Measurements from ENCODE around the gene C10orf105. TPM values are rescaled to one million over a fixed set of nuclear protein-coding genes. Genes with fewer than 3 reads are reported as not detected.

The C10orf105 gene
- total RNA-seq, 3 donors from 2014 or later (not counting 1 experiment from before 2014, with no cell fraction given): 0.14 to 0.52 (median 0.40) TPM

GRCh38 chr10:71745664-71746250, 26.2 kb upstream of the C10orf105 start:
- no peaks in the 10 kb centered on the region for H3K9me3 ChIP-seq (ENCODE audit: control insufficient read depth, insufficient read depth, low read length)
- DNase-seq (no peak), ATAC-seq (no peak)
- Mint-ChIP-seq H3K4me3 (peak overlapping the region; percentile 4), H3K27me3 (ENCODE audit: low read depth in 2 of 2) (no peaks in the 10 kb centered on the region), H3K36me3 (no peaks in the 10 kb centered on the region), H3K27ac (peak overlapping the region; percentile 96), H3K4me1 (peaks cover 86 to 97% of the 10 kb centered on the region in 2 donors), H3K9me3 (no peaks in the 10 kb centered on the region)
- TF ChIP-seq CTCF (IDR thresholded peaks at IDR 0.05): no peak
- 93% methylated on average over 2 of the region's 2 CpGs for WGBS (ENCODE audit: insufficient coverage)
- intact Hi-C loops (cut with micrococcal nuclease): no loop called here
- H3K4me3 ChIP-seq (ENCODE audit: low read length): no peak overlapping the region
- peaks cover 99% of the 10 kb centered on the region for H3K4me1 ChIP-seq (ENCODE audit: control insufficient read depth, insufficient read depth, low read length)
- H3K27me3 ChIP-seq (ENCODE audit: control insufficient read depth, insufficient read depth, low read length): no peaks in the 10 kb centered on the region
- H3K27ac ChIP-seq (ENCODE audit: low read length): peak overlapping the region; percentile 81
- H3K36me3 ChIP-seq (ENCODE audit: control insufficient read depth, insufficient read depth, low read length): peaks cover 12% of the 10 kb centered on the region

- TF ChIP-seq CTCF (IDR thresholded peaks at IDR 0.05): no peak
- Mint-ChIP-seq H3K27me3 (ENCODE audit: low read depth in 2 of 2) (no peaks in the 10 kb centered on the region), H3K4me3 (no peak overlapping the region), H3K9me3 (no peaks in the 10 kb centered on the region), H3K4me1 (peaks cover 86 to 97% of the 10 kb centered on the region in 2 donors), H3K36me3 (no peaks in the 10 kb centered on the region), H3K27ac (peak overlapping the region; percentile 96)
- ATAC-seq (no peak), DNase-seq (no peak)
- whole genome bisulfite sequencing (ENCODE audit: insufficient coverage): 94% methylated on average over 6 of the region's 8 CpGs
- intact Hi-C loops (cut with micrococcal nuclease): loop anchor here (5.0 kb wide), 1 partner anchor 48 kb away; no protein-coding TSS in a partner anchor
- Histone ChIP-seq H3K9me3 (ENCODE audit: control insufficient read depth, insufficient read depth, low read length) (no peaks in the 10 kb centered on the region), H3K4me1 (ENCODE audit: control insufficient read depth, insufficient read depth, low read length) (peaks cover 99% of the 10 kb centered on the region), H3K4me3 (ENCODE audit: low read length) (no peak overlapping the region), H3K27me3 (ENCODE audit: control insufficient read depth, insufficient read depth, low read length) (no peaks in the 10 kb centered on the region), H3K27ac (ENCODE audit: low read length) (peak overlapping the region; percentile 81), H3K36me3 (ENCODE audit: control insufficient read depth, insufficient read depth, low read length) (peaks cover 6% of the 10 kb centered on the region)
These were observed 25.5 kb upstream of the C10orf105 start for GRCh38 chr10:71744897-71745663.

GRCh38 chr10:71743866-71744265, 24.3 kb upstream of the C10orf105 start:
- H3K27ac Mint-ChIP-seq: no peak overlapping the region
- no peaks in the 10 kb centered on the region for H3K36me3 Mint-ChIP-seq
- H3K4me1 Mint-ChIP-seq: peaks cover 81 to 94% of the 10 kb centered on the region in 2 donors
- H3K27me3 Mint-ChIP-seq (ENCODE audit: low read depth in 2 of 2): no peaks in the 10 kb centered on the region
- peak overlapping the region; percentile 60 for H3K27ac ChIP-seq (ENCODE audit: low read length)
- WGBS (ENCODE audit: insufficient coverage): no CpG with 5 or more reads among the region's 1 CpG
- intact Hi-C loops (cut with micrococcal nuclease): loop anchor here (5.0 kb wide), 1 partner anchor 47 kb away; no protein-coding TSS in a partner anchor
- H3K9me3 Mint-ChIP-seq: no peaks in the 10 kb centered on the region
- H3K4me3 ChIP-seq (ENCODE audit: low read length): no peak overlapping the region
- no peaks in the 10 kb centered on the region for H3K27me3 ChIP-seq (ENCODE audit: control insufficient read depth, insufficient read depth, low read length)
- TF ChIP-seq CTCF (IDR thresholded peaks at IDR 0.05): no peak
- no peak overlapping the region for H3K4me3 Mint-ChIP-seq
- no peak for ATAC-seq
- peaks cover 98% of the 10 kb centered on the region for H3K4me1 ChIP-seq (ENCODE audit: control insufficient read depth, insufficient read depth, low read length)
- no peaks in the 10 kb centered on the region for H3K36me3 ChIP-seq (ENCODE audit: control insufficient read depth, insufficient read depth, low read length)
- no peak for DNase-seq
- H3K9me3 ChIP-seq (ENCODE audit: control insufficient read depth, insufficient read depth, low read length): no peaks in the 10 kb centered on the region

Data from natural killer cell (primary cell).